Gastrocnemius medialis (tissue), 4 donors: ENCODE data around the gene GSTP1.

ENCODE experiments used
- CTCF ChIP-seq, 5 experiments: fragments of 450-650 bp in 3 of 5; fragments of 200-600 bp in 2 of 5; sonication (generic) in 2 of 5; IDR thresholded peaks in 4 of 5; conservative IDR thresholded peaks in 1 of 5; 1 replicate in 4 of 5; 2 replicates in 1 of 5; pipeline ENCODE4 v1.5.1; 2016 to 2019; ENCODE audit warnings: antibody characterized with exemption in 5 of 5, mild to moderate bottlenecking in 3 of 5, moderate library complexity in 3 of 5
- POLR2A ChIP-seq, 2 donors: fragments of 450-650 bp; IDR thresholded peaks; one replicate each; pipeline ENCODE4 v1.6.1; 2017; ENCODE audit warnings: antibody characterized with exemption in 2 of 2, mild to moderate bottlenecking in 2 of 2, moderate library complexity in 2 of 2

- TF ChIP-seq POLR2A (IDR thresholded peaks at IDR 0.05) (no peak), CTCF (IDR thresholded peaks at IDR 0.05 in 4 of 5, conservative IDR thresholded peaks at IDR 0.05 in 1 of 5) (no peak)
These were observed 1.6 kb upstream of the GSTP1 start for GRCh38 chr11:67582011-67582410.
